SK-N-SH (cell line): ENCODE data around the gene TNFAIP8L1. TPM values are rescaled to one million over a fixed set of nuclear protein-coding genes. Genes with fewer than 3 reads are reported as not detected.

Source experiments
- CTCF ChIA-PET: fragments of 300-600, 350-600 bp; formaldehyde crosslinking; extraction: SDS; loops from one replicate; lab custom pipeline; 2021; lab: Yijun Ruan, JAX
- POLR2A ChIA-PET: fragments of 350-600 bp; sonication (Branson Sonifier 250); formaldehyde crosslinking; extraction: SDS; loops from one replicate; lab custom pipeline; 2020; ENCODE audit warnings: antibody characterized with exemption, inconsistent platforms; lab: Yijun Ruan, JAX
- DNase-seq: peaks from one replicate; pipeline ENCODE4 v3.0.0; 2012
- H2AFZ ChIP-seq: fragments of 200-600 bp; sonication (generic); 2 replicates; pipeline ENCODE4 v1.8.1; 2016; ENCODE audit warnings: antibody characterized with exemption, mild to moderate bottlenecking, low read depth
- H3F3A ChIP-seq: fragments of 200-600 bp; sonication (generic); replicated peaks from 2 replicates; pipeline ENCODE3; 2016; ENCODE audit warnings: antibody characterized with exemption, mild to moderate bottlenecking; ENCODE audit not compliant: insufficient read depth
- H3K27ac ChIP-seq, 2 experiments: fragments of 200-500 bp in 1 of 2; fragments of 200-600 bp in 1 of 2; sonication (Bioruptor generic) in 1 of 2; sonication (generic), shearing (Covaris generic) in 1 of 2; 2 replicates each; pipeline versions ENCODE4 v1.5.1 to v1.6.1; 2014 to 2016; ENCODE audit warnings: low read depth in 2 of 2, inconsistent platforms in 1 of 2, low read length in 1 of 2, mild to moderate bottlenecking in 1 of 2, mixed read lengths in 1 of 2
- H3K27me3 ChIP-seq: fragments of 200-600 bp; sonication (generic), shearing (Covaris generic); 2 replicates; pipeline ENCODE4 v1.6.1; 2016; ENCODE audit warnings: mixed run types; ENCODE audit not compliant: insufficient read depth
- H3K36me3 ChIP-seq, 2 experiments: fragments of 200-500 bp in 1 of 2; fragments of 200-600 bp in 1 of 2; sonication (Bioruptor generic) in 1 of 2; sonication (generic) in 1 of 2; replicated peaks in 1 of 2; 2 replicates each; pipeline versions ENCODE3 to v1.5.1; 2014 to 2016; ENCODE audit warnings: low read length in 1 of 2, mild to moderate bottlenecking in 1 of 2; ENCODE audit not compliant: insufficient read depth in 2 of 2, control insufficient read depth in 1 of 2
- H3K4me1 ChIP-seq, 2 experiments: fragments of 200-500 bp in 1 of 2; fragments of 200-600 bp in 1 of 2; sonication (Bioruptor generic) in 1 of 2; sonication (generic), shearing (Covaris generic) in 1 of 2; 2 replicates each; pipeline versions ENCODE4 v1.5.1 to v1.6.1; 2014 to 2016; ENCODE audit warnings: low read depth in 1 of 2, low read length in 1 of 2, mixed run types in 1 of 2; ENCODE audit not compliant: insufficient read depth in 2 of 2, control insufficient read depth in 1 of 2
- H3K4me2 ChIP-seq: fragments of 200-600 bp; sonication (generic), shearing (Covaris generic); 2 replicates; pipeline ENCODE4 v1.6.1; 2017; ENCODE audit warnings: mixed run types
- H3K4me3 ChIP-seq, 2 experiments: fragments of 200-500 bp in 1 of 2; fragments of 200-600 bp in 1 of 2; sonication (Bioruptor generic) in 1 of 2; sonication (generic), shearing (Covaris generic) in 1 of 2; 2 replicates each; pipeline versions ENCODE4 v1.5.1 to v1.8.1; 2014 to 2016; ENCODE audit warnings: low read depth in 2 of 2, inconsistent platforms in 1 of 2, low read length in 1 of 2, mild to moderate bottlenecking in 1 of 2, mixed read lengths in 1 of 2, moderate library complexity in 1 of 2
- H3K79me2 ChIP-seq: fragments of 200-600 bp; sonication (generic); 2 replicates; pipeline ENCODE4 v1.8.1; 2017; ENCODE audit warnings: mild to moderate bottlenecking; ENCODE audit not compliant: insufficient read depth
- H3K9ac ChIP-seq: fragments of 200-600 bp; sonication (generic); 2 replicates; pipeline ENCODE4 v1.6.1; 2017; ENCODE audit warnings: mixed run types
- H3K9me2 ChIP-seq: fragments of 200-600 bp; sonication (generic); 2 replicates; pipeline ENCODE4 v1.6.1; 2017; ENCODE audit warnings: mixed run types
- H3K9me3 ChIP-seq: fragments of 200-600 bp; sonication (generic); 2 replicates; pipeline ENCODE4 v1.6.1; 2017; ENCODE audit warnings: mixed run types, mild to moderate bottlenecking, moderate library complexity
- H4K20me1 ChIP-seq: fragments of 200-600 bp; sonication (generic); 2 replicates; pipeline ENCODE4 v1.6.1; 2017; ENCODE audit warnings: mild to moderate bottlenecking, mixed run types; ENCODE audit not compliant: insufficient read depth
- CHD2 ChIP-seq: fragments of 150-350 bp; IDR thresholded peaks from 2 replicates; pipeline ENCODE4 v1.6.1; 2018; ENCODE audit warnings: low read length; ENCODE audit not compliant: partially characterized antibody
- CTCF ChIP-seq: fragments of 200-600 bp; sonication (generic); IDR thresholded peaks from 2 replicates; pipeline ENCODE4 v1.6.1; 2017; ENCODE audit warnings: antibody characterized with exemption, mild to moderate bottlenecking, moderate library complexity
- EP300 ChIP-seq, 2 experiments: IDR thresholded peaks; 2 replicates each; pipeline versions ENCODE4 v1.4.0 to v1.6.1; 2012; ENCODE audit warnings: borderline replicate concordance in 1 of 2, low read depth in 1 of 2, low read length in 1 of 2
- EZH2phosphoT487 ChIP-seq: fragments of 200-600 bp; sonication (generic); IDR thresholded peaks from 2 replicates; pipeline ENCODE4 v1.6.1; 2017; ENCODE audit warnings: low read depth, mixed run types, mild to moderate bottlenecking, antibody characterized with exemption, moderate library complexity, borderline replicate concordance
- FOSL2 ChIP-seq: IDR thresholded peaks from 2 replicates; pipeline ENCODE4 v1.4.0; 2012; ENCODE audit warnings: low read depth, mild to moderate bottlenecking, moderate library complexity, borderline replicate concordance
- FOXM1 ChIP-seq: IDR thresholded peaks from 2 replicates; pipeline ENCODE4 v1.4.0; 2012; ENCODE audit warnings: low read depth, mild to moderate bottlenecking
- GABPA ChIP-seq: IDR thresholded peaks from 2 replicates; pipeline ENCODE4 v1.4.0; 2012; ENCODE audit warnings: low read depth, mild to moderate bottlenecking
- GATA2 ChIP-seq: sonication (generic); formaldehyde crosslinking; IDR thresholded peaks from 2 replicates; pipeline ENCODE4 v1.5.0; 2020; ENCODE audit warnings: mild to moderate bottlenecking, missing genetic modification reagents
- IRF3 ChIP-seq: fragments of 150-350 bp; IDR thresholded peaks from 2 replicates; pipeline ENCODE4 v1.6.1; 2016; ENCODE audit warnings: mild to moderate bottlenecking, low read depth, low read length
- JUND ChIP-seq: IDR thresholded peaks from 2 replicates; pipeline ENCODE4 v1.4.0; 2012
- MAX ChIP-seq: IDR thresholded peaks from 2 replicates; pipeline ENCODE4 v1.4.0; 2012; ENCODE audit warnings: low read depth
- NFIC ChIP-seq: IDR thresholded peaks from 2 replicates; pipeline ENCODE4 v1.4.0; 2012; ENCODE audit warnings: borderline replicate concordance
- PBX3 ChIP-seq: IDR thresholded peaks from 2 replicates; pipeline ENCODE4; 2012
- POLR2AphosphoS5 ChIP-seq: IDR thresholded peaks from 2 replicates; pipeline ENCODE4 v1.6.1; 2012; ENCODE audit warnings: low read depth, low read length
- REST ChIP-seq: IDR thresholded peaks from 2 replicates; pipeline ENCODE4 v1.6.1; 2012; ENCODE audit warnings: mild to moderate bottlenecking, low read depth, low read length, moderate library complexity
- RXRA ChIP-seq: IDR thresholded peaks from 2 replicates; pipeline ENCODE4 v1.4.0; 2012; ENCODE audit warnings: low read depth, mild to moderate bottlenecking, borderline replicate concordance
- TAF1 ChIP-seq: IDR thresholded peaks from 2 replicates; pipeline ENCODE4 v1.6.1; 2012; ENCODE audit warnings: low read depth, mild to moderate bottlenecking, low read length, moderate library complexity, borderline replicate concordance
- TEAD4 ChIP-seq: IDR thresholded peaks from 2 replicates; pipeline ENCODE4 v1.4.0; 2012; ENCODE audit warnings: mild to moderate bottlenecking, borderline replicate concordance; ENCODE audit not compliant: insufficient read depth
- USF1 ChIP-seq: IDR thresholded peaks from 2 replicates; pipeline ENCODE4 v1.4.0; 2012; ENCODE audit warnings: low read depth, borderline replicate concordance
- USF2 ChIP-seq: fragments of 150-350 bp; IDR thresholded peaks from 2 replicates; pipeline ENCODE4 v1.6.1; 2017; ENCODE audit warnings: antibody characterized with exemption, low read length, low read depth, borderline replicate concordance
- WGBS: methylation state at CpG from one replicate; pipeline ENCODE4 v1.1.6; 2017; ENCODE audit warnings: low lambda C conversion rate; 5-methylcytosine and 5-hydroxymethylcytosine counted together
- polyA plus RNA-seq, 3 experiments: library from polyadenylated mRNA; depleted of rRNA; stranded (reverse); fragments of >200 nt; gene quantifications; 2 replicates each; pipeline ENCODE4 v1.2.3, GENCODE V29; 2012

TNFAIP8L1 gene
- polyA plus RNA-seq, 1 of the 3 experiments (the other 2 are of a cell fraction): 6.4 TPM

- peak overlapping the region; percentile 14; the same call in 1 of the 2 replicates for H3K4me2 ChIP-seq
- ChIA-PET POLR2A (no interaction called here), CTCF (no interaction called here)
- H3K9me3 ChIP-seq: no peaks in the 10 kb centered on the region
- H4K20me1 ChIP-seq: no peaks in the 10 kb centered on the region
- DNase-seq: no peak
- peaks cover 35 to 54% of the 10 kb centered on the region in 2 experiments for H3K36me3 ChIP-seq
- H3K9me2 ChIP-seq: no peaks in the 10 kb centered on the region
- 0 out of 2 replicates have a peak overlapping the region, but pooled peaks have one; percentile 25 for H2AFZ ChIP-seq
- H3K27ac ChIP-seq: peak overlapping the region in 1 of 2 experiments; percentile 75; a peak in 2 of 4 replicates
- peaks cover 0 to 28% of the 10 kb centered on the region in 2 experiments; a peak in 2 of 4 replicates for H3K4me1 ChIP-seq
- H3K9ac ChIP-seq: peak overlapping the region; percentile 24; the same call in 1 of the 2 replicates
- H3K4me3 ChIP-seq: no peak overlapping the region
- no peaks in the 10 kb centered on the region for H3K27me3 ChIP-seq
- H3K79me2 ChIP-seq: no peaks in the 10 kb centered on the region; the same call in 1 of the 2 replicates
- no peak for TF ChIP-seq EP300 (IDR thresholded peaks at IDR 0.05; ENCODE audit: borderline replicate concordance in 1 of 2, low read depth in 1 of 2, low read length in 1 of 2)
- TF ChIP-seq REST: no peak
- peak; percentile 76; the same call in 1 of the 2 replicates for TF ChIP-seq FOSL2
- peak; percentile 41; the same call in 1 of the 2 replicates for TF ChIP-seq POLR2AphosphoS5
- peak; percentile 90 for TF ChIP-seq USF1
- TF ChIP-seq USF2: no peak
- peak; percentile 42; the same call in 1 of the 2 replicates for TF ChIP-seq JUND
- no peak for TF ChIP-seq EZH2phosphoT487
- no peak for TF ChIP-seq TEAD4
- peak; percentile 48; the same call in 1 of the 2 replicates for TF ChIP-seq TAF1
- TF ChIP-seq PBX3: no peak; the same call in 1 of the 2 replicates
- peak; percentile 66 for TF ChIP-seq NFIC
- TF ChIP-seq MAX: peak; percentile 80
- no peak for TF ChIP-seq FOXM1
- no peak for TF ChIP-seq GABPA
- no peak for TF ChIP-seq GATA2 (CRISPR knock-in tag)
- TF ChIP-seq CHD2: no peak
- TF ChIP-seq RXRA: no peak
- TF ChIP-seq IRF3: no peak
- no peak for TF ChIP-seq CTCF
- TF ChIP-seq, all 33 proteins: peak for 7
- WGBS: 45% methylated on average over 20 of the region's 22 CpGs
- peaks cover 34% of the 10 kb centered on the region for H3F3A ChIP-seq
These were observed 55.1 kb downstream of the TNFAIP8L1 start for GRCh38 chr19:4694211-4694987.
